ENCODE data around the gene LENEP. TPM values are rescaled to one million over a fixed set of nuclear protein-coding genes. Genes with fewer than 3 reads are reported as not detected.

Gene LENEP
- total and polyA plus RNA-seq, 8 donors: 0.29 TPM; not detected in 7

- no peaks in the 10 kb centered on the region for H3K27me3 ChIP-seq
- peak in 1 of 4 donors; percentile 3 for ATAC-seq
- DNase-seq: no peak
- WGBS, 2 donors: 19 to 22% methylated on average over 6 of the region's 6 CpGs
- no peak for TF ChIP-seq CTCF (IDR thresholded peaks at IDR 0.05)
- intact Hi-C loops (cut with DNase I): no loop called here
- peaks cover 15 to 23% (median 18%) of the 10 kb centered on the region in 3 donors for H3K4me1 ChIP-seq
- H3K27ac ChIP-seq: peak overlapping the region in 2 of 4 donors; percentile 78 to 80
- H3K36me3 ChIP-seq: peaks cover 0 to 3% (median 0%) of the 10 kb centered on the region in 3 donors
- H3K4me3 ChIP-seq: peak overlapping the region; percentile 8 to 53 (median 36)
- no peak for FAIRE-seq
- H3K9me3 ChIP-seq: no peaks in the 10 kb centered on the region
These were observed 36.8 kb upstream of the LENEP start for GRCh38 chr1:154956544-154956941.

- ATAC-seq: no peak
These were observed 36.2 kb upstream of the LENEP start for GRCh38 chr1:154957091-154957657.

GRCh38 chr1:154958036-154958435 lies 35.4 kb upstream of the LENEP start:
- Histone ChIP-seq H3K27me3 (no peaks in the 10 kb centered on the region), H3K4me3 (no peak overlapping the region), H3K36me3 (peaks cover 0 to 3% (median 0%) of the 10 kb centered on the region in 3 donors), H3K4me1 (peaks cover 15 to 29% (median 18%) of the 10 kb centered on the region in 3 donors), H3K9me3 (no peaks in the 10 kb centered on the region), H3K27ac (no peak overlapping the region)
- no peak for TF ChIP-seq CTCF (IDR thresholded peaks at IDR 0.05)
- no peak for ATAC-seq
- no peak for DNase-seq
- no peak for FAIRE-seq
- WGBS, 2 donors: 77 to 80% methylated on average over 2 of the region's 2 CpGs
- intact Hi-C loops (cut with DNase I): no loop called here

More at GRCh38 chr1:154957091-154957657, 36.2 kb upstream of the LENEP start:
- FAIRE-seq (no peak), DNase-seq (no peak)
- H3K4me1 ChIP-seq: peaks cover 15 to 23% (median 18%) of the 10 kb centered on the region in 3 donors
- TF ChIP-seq CTCF (IDR thresholded peaks at IDR 0.05): no peak
- H3K27me3 ChIP-seq: no peaks in the 10 kb centered on the region
- no peak overlapping the region for H3K27ac ChIP-seq
- H3K9me3 ChIP-seq: no peaks in the 10 kb centered on the region
- no peak overlapping the region for H3K4me3 ChIP-seq
- peaks cover 0 to 3% (median 0%) of the 10 kb centered on the region in 3 donors for H3K36me3 ChIP-seq
- intact Hi-C loops (cut with DNase I): no loop called here
- 52 to 53% methylated on average over 9 of the region's 9 CpGs for WGBS, 2 donors

GRCh38 chr1:154958681-154959425 lies 34.5 kb upstream of the LENEP start:
- WGBS, 2 donors: 88 to 90% methylated on average over 16 of the region's 16 CpGs
- FAIRE-seq (no peak), DNase-seq (peak in 2 of 6 donors; percentile 47 to 71), ATAC-seq (no peak)
- H3K4me1 ChIP-seq: peaks cover 6 to 25% (median 18%) of the 10 kb centered on the region in 3 donors
- no peak for TF ChIP-seq CTCF (IDR thresholded peaks at IDR 0.05)
- H3K27ac ChIP-seq: no peak overlapping the region
- no peaks in the 10 kb centered on the region for H3K27me3 ChIP-seq
- no peak overlapping the region for H3K4me3 ChIP-seq
- H3K36me3 ChIP-seq: peaks cover 0 to 9% (median 7%) of the 10 kb centered on the region in 3 donors
- intact Hi-C loops (cut with DNase I): no loop called here
- no peaks in the 10 kb centered on the region for H3K9me3 ChIP-seq

GRCh38 chr1:154959426-154959780 lies 34.0 kb upstream of the LENEP start:
- WGBS, 2 donors: 88 to 96% methylated on average over 7 of the region's 7 CpGs
- Histone ChIP-seq H3K27ac (no peak overlapping the region), H3K27me3 (no peaks in the 10 kb centered on the region), H3K4me1 (peaks cover 5 to 25% (median 18%) of the 10 kb centered on the region in 3 donors), H3K36me3 (peaks cover 0 to 9% (median 7%) of the 10 kb centered on the region in 3 donors), H3K9me3 (no peaks in the 10 kb centered on the region), H3K4me3 (no peak overlapping the region)
- no peak for DNase-seq
- intact Hi-C loops (cut with DNase I): no loop called here
- no peak for FAIRE-seq
- no peak for ATAC-seq
- no peak for TF ChIP-seq CTCF (IDR thresholded peaks at IDR 0.05)

Data from pancreas (tissue), 10 donors.